GM21390 (cell line): ENCODE measurements around the gene TAF1D.

Source experiments
- ATAC-seq: cut with Tn5 transposase; IDR thresholded peaks from one replicate; pipeline ENCODE4 v1.9.1; 2021; ENCODE audit not compliant: unreplicated experiment

TAF1D gene

DNA sequence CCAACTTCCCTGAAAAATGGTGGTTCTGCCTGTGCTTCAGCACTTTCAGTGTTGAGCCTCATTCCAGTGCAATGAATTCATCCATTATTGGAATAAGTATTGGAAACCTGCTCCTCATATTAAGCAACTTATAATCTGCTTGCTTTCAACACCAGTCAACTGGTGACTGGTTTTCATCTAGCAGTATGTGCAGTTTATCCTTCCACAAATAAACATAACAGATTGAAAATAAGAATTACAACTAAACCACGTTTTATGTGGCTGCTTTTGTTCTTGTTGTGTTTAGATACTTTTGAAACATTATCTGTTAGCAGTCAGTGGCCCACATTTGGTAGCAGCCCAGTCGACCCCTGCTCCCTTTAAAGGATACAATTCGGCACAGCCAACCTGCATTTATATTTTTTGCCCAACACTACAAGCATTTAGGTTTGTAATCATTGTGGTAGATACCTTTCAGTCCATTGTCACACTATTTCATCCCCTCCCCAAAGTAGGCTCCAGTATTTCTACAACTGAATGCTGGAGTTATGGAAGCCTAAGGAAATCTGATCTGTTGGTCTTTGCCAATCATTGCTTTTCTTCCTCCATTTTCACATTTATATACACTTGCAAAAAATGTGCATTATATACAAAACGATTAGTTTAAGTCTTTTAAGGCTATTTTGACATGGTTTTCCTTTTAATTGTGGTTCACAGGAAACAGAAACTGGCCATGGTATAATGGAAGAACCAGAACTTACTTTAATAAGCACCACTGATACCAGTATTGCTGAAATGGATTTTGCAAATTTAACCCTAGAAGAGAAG, 13.1 kb downstream of the TAF1D start:
- ATAC-seq = no peak

DNA sequence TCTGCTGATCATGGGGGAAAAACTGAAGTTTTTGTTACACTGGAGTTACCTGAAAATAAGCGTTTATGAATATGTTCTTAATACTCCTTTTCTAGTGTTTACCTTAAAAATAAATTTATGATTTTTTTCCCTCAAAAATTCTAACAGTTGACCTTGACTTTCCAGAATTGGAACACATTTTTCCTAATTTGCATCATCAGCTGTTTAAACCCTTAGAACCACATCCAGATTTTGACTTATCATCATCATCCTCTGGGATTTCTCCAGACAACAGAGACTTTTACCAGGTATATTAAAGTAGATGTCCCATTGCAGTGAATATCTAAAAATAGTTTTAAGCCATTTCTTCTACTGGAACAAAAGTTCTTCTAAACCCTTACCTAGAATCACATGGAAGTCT, 17.2 kb downstream of the TAF1D start:
- no peak for ATAC-seq

DNA sequence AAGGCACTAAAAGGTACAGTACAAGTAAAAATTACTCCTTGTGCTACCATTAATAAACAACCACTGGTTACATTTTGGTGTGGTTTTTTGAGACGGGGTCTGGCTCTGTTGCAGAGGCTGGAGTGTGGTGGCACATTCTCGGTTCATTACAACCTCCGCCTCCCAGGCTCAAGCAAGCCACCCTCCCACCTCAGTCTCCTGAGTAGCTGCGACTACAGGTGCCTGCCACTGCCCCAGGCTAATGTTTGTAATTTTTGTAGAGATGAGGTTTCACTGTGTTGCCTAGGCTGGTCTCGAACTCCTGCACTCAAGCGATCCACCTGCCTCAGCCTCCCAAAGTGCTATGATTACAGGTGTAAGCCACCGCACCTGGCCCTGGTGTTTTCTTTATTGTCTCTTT, 20.8 kb downstream of the TAF1D start:
- ATAC-seq = no peak

DNA sequence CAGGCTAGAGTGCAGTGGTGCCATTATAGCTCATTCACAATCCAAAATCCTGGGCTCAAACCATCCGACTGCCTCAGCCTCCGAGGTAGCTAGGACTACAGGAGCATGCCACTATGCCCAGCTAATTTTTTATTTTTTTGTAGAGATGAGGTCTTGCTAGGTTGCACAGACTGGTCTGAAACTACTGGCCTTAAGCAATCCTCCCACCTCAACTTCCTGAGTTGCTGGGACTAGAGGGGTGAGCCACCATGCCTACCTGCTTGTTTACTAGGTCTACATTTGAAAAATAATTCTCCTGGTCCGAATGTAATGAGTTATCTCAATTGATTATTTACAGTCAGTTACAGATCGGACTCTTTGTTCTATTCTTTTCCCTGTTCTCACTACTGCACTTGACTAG, 22.0 kb downstream of the TAF1D start:
- ATAC-seq = no peak

DNA sequence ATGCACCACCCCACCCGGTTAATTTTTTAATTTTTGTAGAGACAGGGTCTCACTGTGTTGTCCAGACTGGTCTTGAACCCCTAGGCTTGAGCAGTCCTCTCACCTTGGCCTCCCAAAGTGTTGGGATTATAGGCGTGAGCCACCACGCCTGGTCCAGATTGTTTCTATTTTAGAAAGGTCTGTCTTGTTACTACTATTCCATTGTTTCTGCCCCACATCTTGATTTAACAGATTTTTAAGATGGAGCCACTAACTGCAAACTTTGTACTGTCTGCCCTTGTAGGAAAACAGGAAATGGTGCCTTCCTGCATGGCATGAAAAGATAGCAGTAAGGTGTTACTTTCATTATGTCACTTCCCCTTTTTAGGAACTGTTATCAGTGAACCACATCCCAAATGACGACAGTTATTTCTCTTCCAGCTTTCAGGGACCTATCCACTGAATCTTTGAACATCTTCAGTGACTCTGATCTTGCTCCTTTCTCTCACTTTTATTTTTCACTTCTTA, 23.2 kb downstream of the TAF1D start:
- peak; percentile 91 for ATAC-seq

DNA sequence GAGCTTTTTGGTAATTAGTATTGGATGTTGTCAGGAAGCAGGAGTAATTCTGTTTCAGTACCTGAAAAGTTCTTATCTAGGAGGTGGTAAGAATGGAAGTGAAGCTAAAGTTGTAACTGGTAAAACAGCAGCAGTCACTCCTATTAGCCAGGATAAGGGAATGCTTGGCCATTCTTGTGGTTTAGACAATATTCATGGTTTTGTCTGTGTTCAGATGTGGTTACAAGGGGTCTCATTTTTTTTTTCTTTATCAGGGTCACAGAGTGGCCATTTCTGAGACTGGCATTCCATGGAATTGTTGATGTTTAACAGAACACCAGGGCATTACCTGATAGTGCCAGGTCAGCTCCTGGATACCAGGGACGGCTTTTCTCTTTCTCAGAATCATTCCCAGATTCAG, 23.8 kb downstream of the TAF1D start:
- ATAC-seq = no peak

DNA sequence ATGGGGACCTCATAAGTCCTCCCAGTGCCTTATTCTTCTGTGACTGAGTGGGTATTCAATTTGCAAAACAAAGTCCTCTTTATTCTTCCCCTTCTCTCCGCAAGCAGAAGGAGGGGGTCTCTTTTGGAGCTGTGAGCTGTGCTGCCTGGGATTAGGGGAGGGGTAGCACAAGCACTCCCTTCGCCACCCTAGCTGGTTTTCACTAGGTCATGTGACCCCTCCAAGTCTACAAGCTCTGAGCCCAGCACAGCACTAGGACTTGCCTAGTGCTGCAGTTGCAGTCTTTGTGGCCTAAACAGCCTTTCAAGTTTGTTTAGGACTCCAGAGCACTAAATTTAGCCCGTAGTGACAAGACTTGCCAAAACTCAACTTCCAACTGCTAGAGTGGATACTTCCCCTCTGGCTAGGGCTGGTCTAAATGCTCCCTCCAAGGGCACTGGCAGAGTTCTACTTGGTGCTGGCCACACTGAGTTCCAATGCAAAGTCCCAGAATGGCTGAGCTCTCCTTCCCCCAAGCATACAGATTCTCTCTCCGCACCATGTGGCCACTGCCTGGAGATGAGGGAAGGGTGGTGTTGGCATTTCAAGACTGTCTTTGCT, 25.4 kb downstream of the TAF1D start:
- no peak for ATAC-seq

DNA sequence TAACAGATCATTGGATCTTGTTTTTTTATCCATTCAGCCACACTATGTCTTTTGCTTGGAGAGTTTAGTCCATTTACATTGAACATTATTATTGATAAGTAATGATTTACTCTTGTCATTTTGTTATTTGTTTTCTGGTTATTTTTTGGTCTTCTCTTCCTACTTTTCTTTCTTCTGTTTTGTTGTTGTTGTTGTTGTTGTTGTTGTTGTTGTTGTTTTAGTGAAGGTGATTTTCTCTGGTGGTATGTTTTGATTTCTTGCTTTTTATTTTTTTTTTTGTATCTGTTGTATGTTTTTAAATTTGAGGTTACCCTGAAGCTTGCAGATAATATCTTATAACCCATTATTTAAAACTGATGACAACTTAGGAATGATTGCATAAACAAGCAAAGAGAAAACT, 28.6 kb downstream of the TAF1D start:
- ATAC-seq = no peak

DNA sequence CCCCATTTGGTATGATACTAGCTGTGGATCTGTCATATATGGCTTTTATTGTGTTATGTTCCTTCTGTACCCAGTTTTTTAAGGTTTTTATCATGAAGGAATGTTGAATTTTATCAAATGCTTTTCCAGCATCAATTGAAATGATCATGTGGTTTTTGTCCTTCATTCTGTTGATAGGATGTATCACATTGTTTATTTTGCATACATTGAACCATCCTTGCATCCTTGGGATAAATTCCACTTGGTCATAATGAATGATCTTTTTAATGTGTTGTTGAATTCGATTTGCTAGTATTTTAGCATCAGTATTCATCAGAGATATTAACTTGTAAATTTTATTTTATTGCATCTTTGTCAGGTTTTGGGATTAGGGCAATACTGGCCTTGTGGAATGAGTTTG, 31.1 kb downstream of the TAF1D start:
- ATAC-seq = no peak

DNA sequence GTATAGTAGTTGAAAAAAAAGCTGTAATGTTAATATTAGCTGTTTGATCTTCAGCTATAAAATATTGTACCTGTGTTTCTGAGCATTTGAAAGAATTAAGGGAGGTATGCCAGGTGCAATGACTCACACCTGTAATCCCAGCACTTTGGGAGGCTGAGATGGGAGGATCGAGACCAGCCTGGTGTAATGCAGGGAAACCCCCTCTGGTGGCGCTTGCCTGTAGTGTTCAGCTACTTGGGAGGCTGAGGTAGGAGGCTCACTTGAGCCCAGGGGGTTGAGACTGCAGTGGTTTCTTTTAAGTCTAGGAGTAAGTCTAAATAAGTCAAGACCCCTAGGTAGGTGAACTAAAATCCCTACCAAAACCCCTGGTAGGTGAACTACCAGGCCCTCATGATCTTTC, 37.1 kb downstream of the TAF1D start:
- no peak for ATAC-seq

DNA sequence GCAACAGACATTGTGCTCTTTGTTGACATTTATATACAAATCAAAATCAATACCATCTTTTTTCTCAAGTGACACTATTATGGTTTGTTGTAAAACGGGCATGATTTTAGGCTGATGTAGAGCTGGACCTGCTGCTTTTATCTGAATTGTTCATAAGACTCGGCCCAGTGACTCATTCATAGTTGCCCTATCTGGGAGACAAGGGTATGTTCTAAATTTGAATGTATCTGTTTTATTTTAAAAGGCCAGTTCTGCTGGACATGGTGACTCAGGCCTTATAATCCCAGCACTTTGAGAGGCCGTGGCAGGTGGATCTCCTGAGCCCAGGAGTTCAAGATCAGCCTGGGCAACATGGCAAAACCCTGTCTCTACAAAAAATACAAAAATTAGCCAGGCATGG, 40.5 kb downstream of the TAF1D start:
- ATAC-seq = no peak

DNA sequence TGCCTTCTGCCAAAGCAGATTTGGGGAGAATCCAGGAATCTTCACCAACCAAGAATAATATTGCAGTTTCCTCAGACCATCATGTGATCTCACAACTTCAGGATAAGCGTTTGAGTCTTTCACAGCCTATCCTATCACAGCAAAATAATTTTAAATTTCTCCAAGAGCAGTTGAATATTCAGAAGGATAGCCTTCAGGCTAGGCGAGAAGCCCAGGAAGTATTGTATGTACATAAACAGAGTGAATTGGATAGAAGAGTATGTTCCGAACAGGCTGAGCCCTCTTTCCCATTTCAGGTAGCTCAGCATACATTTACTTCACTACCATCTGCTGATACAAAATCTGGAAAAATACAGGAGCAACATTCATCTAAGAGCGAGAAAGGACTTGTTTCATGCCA, 43.7 kb downstream of the TAF1D start:
- ATAC-seq = no peak

DNA sequence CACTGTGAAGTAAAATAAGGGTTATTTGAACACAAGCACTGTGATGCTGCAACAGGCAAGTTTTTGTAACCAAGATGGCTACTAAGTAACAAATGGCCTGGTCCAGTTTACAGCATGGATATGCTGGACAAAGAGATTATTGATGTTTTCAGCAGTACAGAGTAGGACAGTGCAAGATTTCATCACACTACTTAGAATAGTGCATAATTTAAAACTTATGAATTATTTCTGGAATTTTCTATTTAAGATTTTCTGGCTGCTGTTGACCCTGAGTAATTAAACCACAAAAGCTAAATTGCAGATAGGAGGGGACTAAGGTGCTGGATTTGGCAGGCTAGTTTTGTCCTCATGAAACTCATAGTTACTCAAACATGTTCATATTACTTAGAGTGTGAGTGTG, 46.7 kb downstream of the TAF1D start:
- ATAC-seq = no peak

DNA sequence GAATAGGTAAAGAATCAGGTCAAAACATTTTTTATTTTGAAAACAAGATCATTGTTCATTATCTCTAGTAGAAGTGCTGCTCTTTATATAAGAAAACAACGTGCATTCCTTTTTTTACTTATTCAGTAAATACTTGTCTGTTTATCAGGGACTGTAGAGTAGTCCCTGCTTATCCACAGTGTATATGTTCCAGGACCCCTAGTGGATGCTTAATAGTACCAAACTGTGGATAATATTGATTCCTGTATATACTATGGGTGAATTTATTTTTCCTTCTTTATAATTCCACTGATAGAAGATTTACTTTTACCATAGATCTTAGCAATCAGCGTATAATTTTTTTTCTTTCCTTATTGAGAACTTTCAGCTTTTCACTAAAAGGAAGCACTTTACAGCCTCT, 47.2 kb downstream of the TAF1D start:
- no peak for ATAC-seq

DNA sequence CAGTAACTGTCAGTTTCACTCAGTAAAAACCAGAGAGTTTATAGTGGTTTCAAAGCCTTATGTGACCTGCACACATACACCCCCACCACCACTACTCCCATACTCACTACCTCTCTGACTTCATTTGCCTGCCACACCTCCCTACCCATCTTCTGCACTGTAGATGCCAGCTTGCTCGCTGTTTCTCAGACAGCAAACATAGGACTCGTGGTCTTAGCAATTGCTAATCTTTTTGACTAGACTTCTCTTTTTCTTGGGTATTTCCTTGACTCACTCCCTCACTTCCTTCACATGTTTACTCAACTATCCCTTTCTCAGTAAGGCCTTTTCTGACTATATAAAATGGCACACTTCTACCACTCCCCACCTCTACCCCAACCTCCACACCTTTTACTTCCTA, 52.1 kb downstream of the TAF1D start:
- peak; percentile 48 for ATAC-seq

DNA sequence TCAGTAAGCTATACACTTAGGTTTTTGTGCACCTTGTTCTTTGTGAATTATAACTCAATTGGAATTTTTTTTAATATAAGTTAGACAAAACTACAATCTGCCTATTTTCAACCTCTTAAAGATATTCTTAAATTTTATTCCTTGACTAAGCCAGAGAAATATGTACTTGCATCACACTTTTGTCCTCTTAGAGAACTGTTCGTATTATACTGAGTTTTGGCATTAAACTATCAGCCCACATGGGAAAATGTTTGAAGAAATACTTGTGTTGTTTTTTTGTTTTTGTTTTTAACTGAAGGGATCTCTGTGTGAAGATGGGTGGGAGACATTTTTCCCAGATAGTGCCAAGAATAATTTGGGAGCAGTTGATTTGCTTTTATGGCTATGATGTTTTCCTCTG, 54.5 kb downstream of the TAF1D start:
- ATAC-seq = no peak

DNA sequence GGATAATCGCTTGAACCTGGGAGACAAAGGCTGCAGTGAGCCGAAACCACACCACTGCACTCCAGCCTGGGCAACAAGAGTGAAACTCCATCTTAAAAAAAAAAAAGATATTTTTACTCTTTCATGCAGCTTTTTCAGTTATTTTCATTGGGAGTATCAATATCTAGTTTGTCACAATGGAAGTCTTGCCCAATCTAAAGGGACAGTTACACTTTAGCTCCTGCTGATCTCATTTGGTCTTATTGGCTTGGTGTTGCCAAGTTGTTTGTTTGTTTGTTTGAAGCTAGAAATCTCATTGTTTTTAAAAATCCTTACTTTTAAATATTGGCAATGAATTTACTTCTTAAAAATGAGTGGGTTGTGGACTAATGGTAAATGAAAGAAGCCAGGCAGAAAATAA, 55.1 kb downstream of the TAF1D start:
- no peak for ATAC-seq
